ENCODE results near the gene SYMPK.

The SYMPK gene

GRCh38 chr19:45766869-45767346 is 96.0 kb downstream of the SYMPK start:
- no peak for DNase-seq (ENCODE audit: low read depth)

DNA sequence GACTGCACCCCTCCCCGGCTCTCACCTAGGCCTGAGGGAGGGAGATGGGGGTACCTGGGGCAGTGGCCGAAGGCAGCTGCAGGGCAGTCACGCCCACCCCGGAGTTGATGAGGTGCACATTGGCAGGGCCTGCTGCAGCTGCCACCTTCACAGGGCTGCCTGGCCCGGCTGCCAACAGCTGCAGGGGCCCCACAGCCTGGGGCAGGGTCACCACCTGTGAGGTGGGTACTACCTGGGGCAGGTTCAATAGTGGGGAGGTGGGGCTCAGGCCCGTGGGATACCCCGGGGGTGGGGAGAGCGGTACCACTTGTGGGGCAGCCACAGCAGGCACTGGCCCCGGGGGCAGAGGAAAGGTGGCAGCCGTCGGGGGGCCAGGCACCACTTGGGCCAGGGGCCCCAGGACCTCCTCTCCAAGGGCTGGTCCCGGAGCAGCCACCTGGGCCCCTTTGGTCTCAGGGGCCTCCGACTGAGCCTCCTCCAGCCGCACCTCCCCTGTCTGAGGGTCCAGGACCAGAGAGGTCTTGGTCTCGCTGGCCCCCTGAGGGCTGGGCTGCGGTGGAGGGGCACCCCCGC is 96.6 kb downstream of the SYMPK start:
- DNase-seq (ENCODE audit: low read depth): no peak

DNA sequence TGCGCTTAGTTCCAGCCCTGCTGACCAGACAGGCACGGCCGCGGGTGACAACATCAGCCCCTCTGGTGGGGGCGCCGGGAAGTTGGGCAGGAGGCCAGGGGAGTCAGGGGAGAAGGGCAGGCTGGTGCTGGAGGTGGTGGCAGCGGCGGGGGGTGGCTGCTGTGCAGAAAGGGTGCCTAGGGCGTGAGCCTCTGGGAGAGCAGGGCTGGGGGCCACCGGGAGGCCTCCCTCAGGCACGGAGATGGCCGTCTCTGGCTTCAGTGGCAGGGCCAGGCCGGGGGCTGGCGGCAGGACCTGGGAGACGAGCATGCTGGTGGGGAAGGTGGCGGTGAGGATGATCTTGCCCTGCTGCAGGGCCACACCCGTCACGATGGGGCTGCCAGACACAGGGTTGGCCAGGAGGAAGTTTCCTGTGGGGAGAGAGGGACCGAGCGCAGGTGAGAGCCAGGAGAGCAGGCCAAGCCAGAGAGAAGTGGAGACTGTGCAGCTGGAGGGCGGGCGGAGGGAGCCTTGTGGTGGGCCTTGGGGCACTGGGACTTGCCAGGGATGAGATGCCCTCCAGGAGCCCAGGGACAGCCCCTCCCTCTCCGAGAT is 97.1 kb downstream of the SYMPK start:
- DNase-seq (ENCODE audit: low read depth): no peak
